ENCODE results near the gene WIPF1. TPM values are rescaled to one million over a fixed set of nuclear protein-coding genes. Genes with fewer than 3 reads are reported as not detected.

Gene WIPF1
- total RNA-seq, 2 experiments from 2014 or later = 357 to 390 TPM

DNA sequence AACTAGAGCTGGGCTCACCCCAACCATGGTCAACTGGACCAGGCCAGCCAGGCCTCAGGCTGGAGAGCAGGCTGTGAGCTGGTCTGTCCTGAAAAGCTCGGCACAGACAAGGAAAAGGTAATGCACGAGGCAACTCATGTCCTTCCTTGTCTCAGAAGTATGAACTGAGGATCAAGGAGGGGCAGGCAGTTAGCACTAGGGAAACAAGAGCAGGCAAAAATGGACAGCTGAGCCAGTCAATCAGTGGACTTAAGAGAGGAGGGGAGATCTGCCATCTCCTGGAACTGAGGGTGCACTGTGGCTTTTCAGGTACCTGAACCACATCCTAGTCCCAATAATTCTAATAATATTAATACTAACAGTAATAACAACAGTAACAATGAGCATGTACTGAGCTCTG, 20.6 kb upstream of the WIPF1 start:
- peaks cover 66% of the 10 kb centered on the region for H3K36me3 Mint-ChIP-seq (ENCODE audit: low read depth)
- H3K27ac Mint-ChIP-seq = peak overlapping the region; percentile 95
- no peaks in the 10 kb centered on the region for H3K9me3 Mint-ChIP-seq (ENCODE audit: insufficient read depth)
- H3K4me3 Mint-ChIP-seq = peak overlapping the region; percentile 66
- H3K27me3 Mint-ChIP-seq (ENCODE audit: low read depth) = no peaks in the 10 kb centered on the region
- peaks cover 74% of the 10 kb centered on the region for H3K4me1 Mint-ChIP-seq (ENCODE audit: low read depth)
- DNase-seq (no peak), ATAC-seq (peak; percentile 18)
- POLR2A ChIA-PET = interaction anchor here (1.0 to 4.6 kb wide), 5 partner anchors 8 to 64 kb away, joined by 3 to 61 read pairs (median 10); partner anchors contain the start of gene WIPF1
- CTCF ChIA-PET = interaction anchor here (0.6 to 6.9 kb wide), 14 partner anchors 8 to 70 kb away, joined by 3 to 44 read pairs (median 3); no protein-coding TSS in a partner anchor

- ATAC-seq (peak; percentile 61), DNase-seq (no peak)
- Mint-ChIP-seq H3K4me1 (ENCODE audit: low read depth) (peaks cover 76% of the 10 kb centered on the region), H3K27ac (peak overlapping the region; percentile 95), H3K27me3 (ENCODE audit: low read depth) (no peaks in the 10 kb centered on the region), H3K9me3 (ENCODE audit: insufficient read depth) (no peaks in the 10 kb centered on the region), H3K36me3 (ENCODE audit: low read depth) (peaks cover 71% of the 10 kb centered on the region), H3K4me3 (peak overlapping the region; percentile 66)
- ChIA-PET CTCF (interaction anchor here (0.7 to 6.9 kb wide), 12 partner anchors 9 to 70 kb away, joined by 3 to 44 read pairs (median 4); partner anchors contain the start of gene WIPF1), POLR2A (interaction anchor here (1.0 to 4.6 kb wide), 6 partner anchors 8 to 64 kb away, joined by 3 to 61 read pairs (median 6); partner anchors contain the start of gene WIPF1)
Observed at GRCh38 chr2:174617718-174618117, 20.1 kb upstream of the WIPF1 start.

GRCh38 chr2:174617120-174617519, 19.5 kb upstream of the WIPF1 start:
- peak overlapping the region; percentile 66 for H3K4me3 Mint-ChIP-seq
- H3K9me3 Mint-ChIP-seq (ENCODE audit: insufficient read depth) = no peaks in the 10 kb centered on the region
- peaks cover 78% of the 10 kb centered on the region for H3K4me1 Mint-ChIP-seq (ENCODE audit: low read depth)
- peaks cover 72% of the 10 kb centered on the region for H3K36me3 Mint-ChIP-seq (ENCODE audit: low read depth)
- POLR2A ChIA-PET = interaction anchor here (1.0 to 4.6 kb wide), 4 partner anchors 17 to 71 kb away, joined by 3 to 61 read pairs (median 14); partner anchors contain the start of gene WIPF1
- H3K27ac Mint-ChIP-seq = peak overlapping the region; percentile 95
- H3K27me3 Mint-ChIP-seq (ENCODE audit: low read depth) = no peaks in the 10 kb centered on the region
- DNase-seq (no peak), ATAC-seq (no peak)
- CTCF ChIA-PET = interaction anchor here (0.7 to 6.9 kb wide), 10 partner anchors 13 to 71 kb away, joined by 3 to 44 read pairs (median 4); partner anchors contain the start of gene WIPF1

DNA sequence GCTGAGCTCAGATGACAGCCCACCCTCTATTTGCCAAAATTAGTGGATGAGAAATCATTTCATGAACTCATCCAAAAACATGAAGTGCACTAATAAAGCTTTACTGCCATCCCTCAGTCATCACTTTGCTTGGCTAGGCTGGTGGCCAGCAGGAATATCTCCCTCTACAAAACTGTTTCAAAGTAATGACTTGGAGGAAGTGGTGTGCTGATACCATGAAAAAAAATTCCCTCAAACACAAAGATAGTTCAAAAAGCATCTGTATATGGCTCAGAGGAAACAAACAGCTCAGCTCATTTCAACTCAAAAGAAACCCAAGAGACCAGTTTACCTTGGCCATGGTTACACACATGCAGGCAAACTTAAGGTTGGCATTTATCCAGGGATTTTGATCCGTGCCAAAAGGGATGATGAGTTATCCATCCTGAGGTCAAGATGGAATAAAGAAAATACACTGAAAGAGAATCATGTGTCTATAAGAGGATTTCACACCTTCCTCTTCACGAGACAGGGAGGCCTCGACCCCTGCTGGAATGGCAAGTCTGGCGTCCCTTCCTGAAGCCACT, 18.4 kb upstream of the WIPF1 start:
- POLR2A ChIA-PET = interaction anchor here (0.7 to 4.6 kb wide), 7 partner anchors 11 to 72 kb away, joined by 3 to 61 read pairs (median 5); partner anchors contain the start of gene WIPF1
- peak overlapping the region; percentile 19 for H3K4me3 Mint-ChIP-seq
- ATAC-seq (peak; percentile 45), DNase-seq (no peak)
- no peaks in the 10 kb centered on the region for H3K9me3 Mint-ChIP-seq (ENCODE audit: insufficient read depth)
- H3K36me3 Mint-ChIP-seq (ENCODE audit: low read depth) = peaks cover 76% of the 10 kb centered on the region
- peaks cover 87% of the 10 kb centered on the region for H3K4me1 Mint-ChIP-seq (ENCODE audit: low read depth)
- CTCF ChIA-PET = interaction anchor here (0.6 to 6.9 kb wide), 17 partner anchors 10 to 153 kb away, joined by 3 to 44 read pairs (median 5); partner anchors contain the start of gene WIPF1
- H3K27me3 Mint-ChIP-seq (ENCODE audit: low read depth) = no peaks in the 10 kb centered on the region
- H3K27ac Mint-ChIP-seq = peak overlapping the region; percentile 82

DNA sequence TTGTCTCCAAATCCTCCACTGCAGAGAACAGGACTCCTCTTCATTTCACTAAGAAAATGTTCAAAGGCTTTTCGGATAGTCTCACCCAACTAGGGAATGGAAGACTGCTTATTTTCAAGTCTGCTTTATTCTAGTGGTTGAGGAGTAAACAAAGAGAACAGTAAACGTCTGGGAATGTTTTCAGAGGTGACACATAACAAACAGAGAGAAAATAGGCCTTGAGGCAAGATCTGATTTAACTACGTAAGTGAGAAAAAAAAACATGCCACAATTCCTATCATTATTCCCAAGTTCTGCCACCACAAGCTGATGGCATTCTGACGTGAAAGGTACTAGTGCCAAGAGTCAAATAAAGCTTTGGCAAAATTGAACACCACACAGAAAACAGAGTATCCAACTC, 16.7 kb upstream of the WIPF1 start:
- Mint-ChIP-seq H3K27me3 (ENCODE audit: low read depth) (no peaks in the 10 kb centered on the region), H3K4me3 (no peak overlapping the region), H3K36me3 (ENCODE audit: low read depth) (peaks cover 69% of the 10 kb centered on the region), H3K4me1 (ENCODE audit: low read depth) (peaks cover 91% of the 10 kb centered on the region), H3K9me3 (ENCODE audit: insufficient read depth) (no peaks in the 10 kb centered on the region), H3K27ac (no peak overlapping the region)
- no peak for ATAC-seq
- CTCF ChIA-PET = interaction anchor here (0.6 to 6.9 kb wide), 5 partner anchors 11 to 74 kb away, joined by 3 to 44 read pairs (median 3); no protein-coding TSS in a partner anchor
- DNase-seq = no peak
- POLR2A ChIA-PET = interaction anchor here (0.7 to 5.0 kb wide), 2 partner anchors 10 to 508 kb away, joined by 4 to 28 read pairs; no protein-coding TSS in a partner anchor

- Mint-ChIP-seq H3K9me3 (ENCODE audit: insufficient read depth) (no peaks in the 10 kb centered on the region), H3K36me3 (ENCODE audit: low read depth) (peaks cover 64% of the 10 kb centered on the region), H3K27me3 (ENCODE audit: low read depth) (no peaks in the 10 kb centered on the region), H3K27ac (no peak overlapping the region), H3K4me1 (ENCODE audit: low read depth) (peaks cover 93% of the 10 kb centered on the region), H3K4me3 (no peak overlapping the region)
- ChIA-PET CTCF (interaction anchor here (0.7 to 6.9 kb wide), 7 partner anchors 10 to 84 kb away, joined by 3 to 44 read pairs (median 3); no protein-coding TSS in a partner anchor), POLR2A (interaction anchor here (5.0 to 5.6 kb wide), 2 partner anchors 11 to 20 kb away, joined by 28 to 40 read pairs; no protein-coding TSS in a partner anchor)
- no peak for ATAC-seq
- DNase-seq = no peak
Observed at GRCh38 chr2:174613531-174613930, 15.9 kb upstream of the WIPF1 start.

DNA sequence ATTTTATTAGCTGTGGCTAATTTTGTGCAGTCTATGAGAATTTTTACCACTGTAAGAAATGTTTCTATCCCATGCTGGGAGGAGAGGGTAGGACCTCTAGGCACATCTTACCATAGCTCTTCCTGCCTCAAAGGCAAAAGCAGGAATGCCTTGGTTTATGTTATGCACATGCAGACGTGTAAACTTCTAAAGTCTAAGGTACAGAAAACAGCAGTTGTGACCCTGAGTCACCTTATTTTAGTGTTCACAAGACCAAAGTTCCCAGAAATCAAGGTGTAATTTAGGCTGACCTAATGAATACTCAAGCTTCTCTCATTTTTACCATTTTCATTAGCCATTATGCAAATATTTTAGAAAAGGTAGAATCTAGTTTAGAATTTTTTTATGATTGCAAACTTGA, 15.4 kb upstream of the WIPF1 start:
- ChIA-PET POLR2A (interaction anchor here (0.6 to 5.6 kb wide), 6 partner anchors 12 to 59 kb away, joined by 3 to 40 read pairs (median 4); no protein-coding TSS in a partner anchor), CTCF (interaction anchor here (0.7 to 6.9 kb wide), 8 partner anchors 9 to 85 kb away, joined by 3 to 44 read pairs (median 4); no protein-coding TSS in a partner anchor)
- Mint-ChIP-seq H3K4me1 (ENCODE audit: low read depth) (peaks cover 94% of the 10 kb centered on the region), H3K36me3 (ENCODE audit: low read depth) (peaks cover 63% of the 10 kb centered on the region), H3K4me3 (no peak overlapping the region), H3K27me3 (ENCODE audit: low read depth) (no peaks in the 10 kb centered on the region), H3K27ac (no peak overlapping the region), H3K9me3 (ENCODE audit: insufficient read depth) (no peaks in the 10 kb centered on the region)
- ATAC-seq = no peak
- no peak for DNase-seq

- ChIA-PET POLR2A (interaction anchor here (5.0 to 6.9 kb wide), 3 partner anchors 13 to 22 kb away, joined by 28 to 99 read pairs (median 40); partner anchors contain the start of gene WIPF1), CTCF (interaction anchor here (1.5 to 11.2 kb wide), 6 partner anchors 8 to 71 kb away, joined by 5 to 141 read pairs (median 8); partner anchors contain the start of gene WIPF1)
- Mint-ChIP-seq H3K36me3 (ENCODE audit: low read depth) (peaks cover 59% of the 10 kb centered on the region), H3K9me3 (ENCODE audit: insufficient read depth) (no peaks in the 10 kb centered on the region), H3K27ac (peak overlapping the region; percentile 88), H3K4me3 (no peak overlapping the region), H3K27me3 (ENCODE audit: low read depth) (no peaks in the 10 kb centered on the region), H3K4me1 (ENCODE audit: low read depth) (peaks cover 91% of the 10 kb centered on the region)
- DNase-seq = peak; percentile 17
- no peak for ATAC-seq
Observed at GRCh38 chr2:174611854-174612253, 14.2 kb upstream of the WIPF1 start.

- Mint-ChIP-seq H3K4me3 (peak overlapping the region; percentile 39), H3K4me1 (ENCODE audit: low read depth) (peaks cover 93% of the 10 kb centered on the region), H3K9me3 (ENCODE audit: insufficient read depth) (no peaks in the 10 kb centered on the region), H3K27ac (peak overlapping the region; percentile 88), H3K27me3 (ENCODE audit: low read depth) (no peaks in the 10 kb centered on the region), H3K36me3 (ENCODE audit: low read depth) (peaks cover 61% of the 10 kb centered on the region)
- DNase-seq (peak; percentile 18), ATAC-seq (peak; percentile 12)
- ChIA-PET CTCF (interaction anchor here (0.7 to 15.3 kb wide), 12 partner anchors 9 to 85 kb away, joined by 3 to 197 read pairs (median 4); partner anchors contain the start of gene WIPF1), POLR2A (interaction anchor here (1.7 to 6.9 kb wide), 5 partner anchors 8 to 23 kb away, joined by 13 to 99 read pairs (median 28); partner anchors contain the start of gene WIPF1)
Observed at GRCh38 chr2:174611006-174611405, 13.4 kb upstream of the WIPF1 start.

DNA sequence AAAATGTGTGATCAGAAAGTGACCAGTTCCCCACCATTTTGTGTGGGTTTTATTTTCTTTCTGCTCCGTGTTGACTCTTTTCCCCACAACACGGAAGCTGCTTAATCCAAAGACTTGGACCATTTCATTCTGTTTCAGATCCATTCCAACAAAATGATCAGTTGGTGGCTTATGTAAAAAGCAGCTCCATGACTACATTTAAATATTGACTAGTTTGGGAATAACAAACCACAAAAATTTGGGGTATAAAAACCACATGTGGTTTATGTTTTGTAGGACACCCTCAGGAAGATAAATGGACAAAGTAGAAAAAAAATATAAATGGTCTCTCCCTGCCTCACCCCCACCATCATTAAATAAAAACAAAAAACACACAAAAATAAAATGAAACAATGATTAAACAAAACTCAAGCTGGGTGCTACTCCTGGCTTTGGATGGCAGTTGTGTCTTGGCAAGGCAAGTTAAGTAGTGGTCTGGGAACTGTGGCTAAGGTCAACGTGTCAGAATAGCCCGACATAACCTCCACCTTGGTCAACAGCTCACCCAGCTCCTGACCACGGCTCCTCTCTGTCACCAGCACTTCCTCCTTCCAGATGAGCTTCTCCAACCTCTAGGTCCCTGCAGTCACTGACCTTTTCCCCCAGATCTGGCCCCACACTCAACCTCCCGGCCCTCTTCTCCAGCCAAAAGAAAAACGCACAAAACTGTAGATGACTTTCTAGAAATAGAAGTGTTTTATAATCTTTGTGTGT, 12.8 kb upstream of the WIPF1 start:
- peak overlapping the region; percentile 88 for H3K27ac Mint-ChIP-seq
- peak overlapping the region; percentile 39 for H3K4me3 Mint-ChIP-seq
- peaks cover 92% of the 10 kb centered on the region for H3K4me1 Mint-ChIP-seq (ENCODE audit: low read depth)
- no peaks in the 10 kb centered on the region for H3K9me3 Mint-ChIP-seq (ENCODE audit: insufficient read depth)
- H3K27me3 Mint-ChIP-seq (ENCODE audit: low read depth) = no peaks in the 10 kb centered on the region
- H3K36me3 Mint-ChIP-seq (ENCODE audit: low read depth) = peaks cover 60% of the 10 kb centered on the region
- POLR2A ChIA-PET = interaction anchor here (1.7 to 6.9 kb wide), 5 partner anchors 9 to 23 kb away, joined by 13 to 99 read pairs (median 28); partner anchors contain the start of gene WIPF1
- ATAC-seq (peak; percentile 21), DNase-seq (peak; percentile 31)
- CTCF ChIA-PET = interaction anchor here (0.7 to 15.3 kb wide), 18 partner anchors 8 to 89 kb away, joined by 3 to 197 read pairs (median 3); partner anchors contain the start of gene WIPF1

DNA sequence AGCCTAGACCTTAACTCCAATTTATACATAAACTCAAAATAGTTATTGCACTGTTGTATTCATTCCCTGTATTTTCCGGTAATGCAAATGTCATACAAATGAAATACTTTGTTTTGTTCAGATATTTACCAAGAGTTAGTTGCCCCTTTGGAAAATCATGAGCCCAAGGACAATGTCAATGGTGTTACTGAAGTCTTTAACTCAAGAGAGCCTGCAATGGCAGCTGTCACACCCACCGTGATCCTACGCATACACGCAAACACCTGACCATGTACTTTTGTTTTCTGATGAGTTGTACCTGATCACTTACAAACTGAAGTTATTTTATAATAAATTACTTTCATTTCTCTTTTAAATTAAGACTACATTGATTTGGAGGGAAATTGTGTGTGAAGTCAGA, 11.7 kb upstream of the WIPF1 start:
- ATAC-seq (no peak), DNase-seq (peak; percentile 16)
- ChIA-PET CTCF (interaction anchor here (0.8 to 15.3 kb wide), 11 partner anchors 9 to 90 kb away, joined by 3 to 197 read pairs (median 4); partner anchors contain the start of gene WIPF1), POLR2A (interaction anchor here (1.2 to 6.9 kb wide), 6 partner anchors 10 to 78 kb away, joined by 4 to 99 read pairs (median 22); partner anchors contain the start of gene WIPF1)
- Mint-ChIP-seq H3K27ac (peak overlapping the region; percentile 85), H3K36me3 (ENCODE audit: low read depth) (peaks cover 59% of the 10 kb centered on the region), H3K4me1 (ENCODE audit: low read depth) (peaks cover 89% of the 10 kb centered on the region), H3K27me3 (ENCODE audit: low read depth) (no peaks in the 10 kb centered on the region), H3K4me3 (no peak overlapping the region), H3K9me3 (ENCODE audit: insufficient read depth) (no peaks in the 10 kb centered on the region)

Measured in activated CD8-positive, alpha-beta T cell treated with anti-CD3 and anti-CD28 coated beads, Interleukin-2, amount 10 ng/mL, durations not matched to agents 7 days and 5 days (primary cell).